A673 (cell line): ENCODE data around the gene RAD54L2. TPM values are rescaled to one million over a fixed set of nuclear protein-coding genes. Genes with fewer than 3 reads are reported as not detected.

Source experiments
- BruUV-seq: library from RNA; stranded (reverse); fragments of 400-500 nt; replicated peaks from 2 replicates; lab custom pipeline; 2021; lab: Mats Ljungman, UMichigan
- CTCF ChIA-PET: fragments of 300-600 bp; sonication (Branson Sonifier 250); formaldehyde crosslinking; loops from one replicate; lab custom pipeline; 2022; ENCODE audit warnings: antibody characterized with exemption; lab: Charles Lee
- POLR2A ChIA-PET: fragments of 300-600 bp; sonication (Branson Sonifier 250); formaldehyde crosslinking; loops from one replicate; lab custom pipeline; 2022; ENCODE audit warnings: antibody characterized with exemption; ENCODE audit not compliant: low non-redundant PET; lab: Charles Lee
- DNase-seq: peaks from one replicate; pipeline ENCODE4 v3.0.0-alpha.2; 2015; ENCODE audit warnings: low spot score
- H3K27ac ChIP-seq: fragments of 200-600 bp; sonication (generic); 2 replicates; pipeline ENCODE4 v1.5.1; 2016; ENCODE audit warnings: mixed run types, low read depth, mild to moderate bottlenecking, mixed read lengths, antibody characterized with exemption, low read length; ENCODE audit not compliant: poor library complexity, severe bottlenecking
- H3K27me3 ChIP-seq: fragments of 200-600 bp; sonication (generic); replicated peaks from 2 replicates; pipeline ENCODE4 v1.6.1; 2017; ENCODE audit warnings: mixed run types, low read depth, mild to moderate bottlenecking, mixed read lengths, antibody characterized with exemption, low read length; ENCODE audit not compliant: insufficient read depth, poor library complexity
- H3K36me3 ChIP-seq: fragments of 200-600 bp; sonication (generic); 2 replicates; pipeline ENCODE4 v1.6.1; 2016; ENCODE audit warnings: mixed run types, mild to moderate bottlenecking, mixed read lengths, antibody characterized with exemption, low read length; ENCODE audit not compliant: insufficient read depth, poor library complexity, severe bottlenecking
- H3K4me1 ChIP-seq: fragments of 200-600 bp; sonication (generic); 2 replicates; pipeline ENCODE4 v1.6.1; 2017; ENCODE audit warnings: mixed run types, mild to moderate bottlenecking, mixed read lengths, antibody characterized with exemption, low read length; ENCODE audit not compliant: insufficient read depth, poor library complexity, severe bottlenecking
- H3K4me3 ChIP-seq: fragments of 200-600 bp; sonication (generic); 2 replicates; pipeline ENCODE4 v1.5.1; 2016; ENCODE audit warnings: low read depth, mixed run types, mild to moderate bottlenecking, mixed read lengths, low read length; ENCODE audit not compliant: poor library complexity, severe bottlenecking
- H3K9me3 ChIP-seq: fragments of 200-600 bp; sonication (generic); 2 replicates; pipeline ENCODE4 v1.6.1; 2016; ENCODE audit warnings: mixed run types, low read depth, mild to moderate bottlenecking, mixed read lengths, antibody characterized with exemption, low read length; ENCODE audit not compliant: poor library complexity, severe bottlenecking
- CTCF ChIP-seq: fragments of 300-800, 200-600 bp; sonication (generic); conservative IDR thresholded peaks from 2 replicates; pipeline ENCODE4 v1.5.1; 2017; ENCODE audit warnings: low read depth, mild to moderate bottlenecking, antibody characterized with exemption, low read length, moderate library complexity, mixed read lengths
- EZH2 ChIP-seq: fragments of 200-600 bp; sonication (generic); IDR thresholded peaks from 2 replicates; pipeline ENCODE4 v1.6.1; 2017; ENCODE audit warnings: borderline replicate concordance, low read depth, mild to moderate bottlenecking, mixed read lengths, antibody characterized with exemption, low read length; ENCODE audit not compliant: poor library complexity, severe bottlenecking
- intact Hi-C: fragments of 100-400 bp; cut with micrococcal nuclease; formaldehyde crosslinking; loops from one replicate; pipeline ENCODE4 v1.10.0; 2022; ENCODE audit not compliant: unreplicated experiment
- total RNA-seq: library from RNA; stranded (reverse); gene quantifications from 2 replicates; pipeline ENCODE4 v1.2.3, GENCODE V29; 2021

Gene RAD54L2
- total RNA-seq, 1 experiment from 2014 or later = 22.0 TPM

- Histone ChIP-seq H3K4me3 (no peak overlapping the region), H3K36me3 (peaks cover under 1% of the 10 kb centered on the region), H3K27me3 (no peaks in the 10 kb centered on the region), H3K9me3 (no peaks in the 10 kb centered on the region), H3K27ac (no peak overlapping the region), H3K4me1 (peaks cover 10% of the 10 kb centered on the region)
- TF ChIP-seq EZH2 = no peak
- TF ChIP-seq CTCF = no peak
- ChIA-PET CTCF (no interaction called here), POLR2A (no interaction called here)
- intact Hi-C loops = no loop called here
- no TSS peak for BruUV-seq
- no peak for DNase-seq
Observed at GRCh38 chr3:51585197-51585596, 46.7 kb downstream of the RAD54L2 start.

- CTCF ChIA-PET = no interaction called here
- no peak overlapping the region for H3K27ac ChIP-seq
- H3K27me3 ChIP-seq = no peaks in the 10 kb centered on the region
- POLR2A ChIA-PET = no interaction called here
- peaks cover 3% of the 10 kb centered on the region for H3K36me3 ChIP-seq
- no TSS peak for BruUV-seq
- H3K9me3 ChIP-seq = no peaks in the 10 kb centered on the region
- TF ChIP-seq EZH2 = no peak
- no peak for TF ChIP-seq CTCF
- DNase-seq = no peak
- H3K4me3 ChIP-seq = no peak overlapping the region
- H3K4me1 ChIP-seq = peaks cover 10% of the 10 kb centered on the region
- intact Hi-C loops = no loop called here
Observed at GRCh38 chr3:51585871-51586270, 47.4 kb downstream of the RAD54L2 start.

Other genes with a start within 250 kb of the RAD54L2 start
- 82.8 and 106 TPM in 2 replicates for gene MANF, start 153.4 kb upstream of the RAD54L2 start, total RNA-seq
- gene RBM15B, start 147.4 kb upstream of the RAD54L2 start, total RNA-seq = 26.8 and 27.0 TPM in 2 replicates
- 18.2 and 18.3 TPM in 2 replicates for gene DCAF1, start 38.7 kb upstream of the RAD54L2 start, total RNA-seq
- gene TEX264, start 132.5 kb downstream of the RAD54L2 start, total RNA-seq = 21.4 and 23.0 TPM in 2 replicates
- gene GRM2, start 168.3 kb downstream of the RAD54L2 start, total RNA-seq = 2.9 and 5.6 TPM in 2 replicates
- gene IQCF6, start 240.5 kb downstream of the RAD54L2 start, total RNA-seq = not detected in 2 replicates